CD4-positive, alpha-beta T cell treated with Interleukin-1 beta for 1 hour (primary cell): ENCODE measurements around the gene ORC4.

Experiments used
- DNase-seq, 2 donors: peaks; one replicate each; pipeline ENCODE4 v3.0.0-alpha.2; 2020 to 2022

Gene ORC4

DNA sequence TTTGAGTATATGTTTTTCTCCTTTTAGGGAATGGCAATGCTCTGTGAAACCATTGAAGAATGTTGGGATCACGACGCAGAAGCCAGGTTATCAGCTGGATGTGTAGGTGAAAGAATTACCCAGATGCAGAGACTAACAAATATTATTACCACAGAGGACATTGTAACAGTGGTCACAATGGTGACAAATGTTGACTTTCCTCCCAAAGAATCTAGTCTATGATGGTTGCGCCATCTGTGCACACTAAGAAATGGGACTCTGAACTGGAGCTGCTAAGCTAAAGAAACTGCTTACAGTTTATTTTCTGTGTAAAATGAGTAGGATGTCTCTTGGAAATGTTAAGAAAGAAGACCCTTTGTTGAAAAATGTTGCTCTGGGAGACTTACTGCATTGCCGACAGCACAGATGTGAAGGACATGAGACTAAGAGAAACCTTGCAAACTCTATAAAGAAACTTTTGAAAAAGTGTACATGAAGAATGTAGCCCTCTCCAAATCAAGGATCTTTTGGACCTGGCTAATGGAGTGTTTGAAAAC, 93.4 kb downstream of the ORC4 start:
- DNase-seq = no peak

DNA sequence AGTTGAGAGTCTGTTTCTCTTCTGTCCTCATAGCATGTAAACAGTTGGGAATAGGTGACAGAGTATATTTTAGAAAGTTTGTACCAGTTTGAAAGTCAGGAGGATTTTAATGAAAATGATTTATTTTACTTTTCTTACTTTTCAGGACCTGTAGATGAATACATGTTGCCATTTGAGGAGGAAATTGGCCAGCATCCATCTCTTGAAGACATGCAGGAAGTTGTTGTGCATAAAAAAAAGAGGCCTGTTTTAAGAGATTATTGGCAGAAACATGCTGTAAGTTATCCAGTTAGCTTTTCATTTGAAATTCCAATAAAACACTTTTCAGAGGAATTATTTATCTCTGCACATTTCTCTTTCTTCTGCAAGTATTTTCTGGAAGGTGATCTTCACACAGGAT, 94.7 kb downstream of the ORC4 start:
- DNase-seq = no peak

DNA sequence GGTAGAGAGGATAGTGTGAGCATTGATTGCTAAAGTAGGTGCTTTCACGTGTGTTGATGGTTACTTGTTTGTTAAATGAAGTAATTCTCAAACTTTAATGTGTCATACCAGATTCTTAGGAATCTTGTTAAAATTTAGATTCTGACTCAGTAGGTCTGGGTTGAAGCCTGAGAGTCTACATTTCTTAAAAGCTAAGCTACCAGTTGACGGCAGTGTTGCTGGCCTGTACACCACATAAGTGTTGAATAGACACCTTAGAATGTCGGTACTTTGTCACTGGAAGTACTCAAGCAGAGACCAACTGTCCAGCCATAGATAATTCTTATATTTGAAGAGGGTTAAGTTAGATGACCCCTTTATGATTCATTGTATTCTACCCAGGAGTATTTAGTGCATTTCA, 95.9 kb downstream of the ORC4 start:
- DNase-seq = no peak

DNA sequence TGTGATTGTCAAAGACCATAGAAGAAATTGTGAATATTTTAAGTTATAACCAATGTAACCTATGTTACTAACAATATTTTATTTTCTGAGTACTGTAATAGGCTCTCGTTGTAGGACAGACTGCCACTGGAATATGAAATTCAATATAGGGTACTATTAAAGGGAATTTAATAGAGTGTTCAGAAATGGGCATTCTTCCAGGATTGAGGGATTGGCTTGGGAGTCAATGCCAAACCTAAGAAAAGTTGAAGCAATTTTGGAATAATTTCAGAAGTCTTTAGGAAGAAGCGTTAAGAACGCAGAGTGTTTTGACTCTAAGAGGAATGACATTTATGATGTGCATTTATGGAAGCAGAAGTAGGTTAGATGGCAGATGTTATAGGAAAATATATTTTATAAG, 96.7 kb downstream of the ORC4 start:
- DNase-seq = no peak

DNA sequence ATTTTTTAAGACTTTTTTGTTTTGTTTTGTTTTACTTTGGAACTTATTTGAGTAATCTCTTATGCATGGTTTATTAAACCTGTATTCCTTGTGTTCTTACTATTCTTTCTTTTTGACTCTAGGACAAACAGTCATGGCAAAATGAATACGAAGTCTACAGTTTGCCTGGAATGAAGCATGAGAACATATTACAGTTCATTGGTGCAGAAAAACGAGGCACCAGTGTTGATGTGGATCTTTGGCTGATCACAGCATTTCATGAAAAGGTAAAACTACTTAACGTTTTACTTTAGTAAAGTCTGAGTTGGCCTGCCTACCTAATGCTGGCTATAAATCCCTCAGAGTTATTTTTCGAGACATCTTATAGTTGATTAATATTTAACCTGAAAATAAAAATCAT, 103.4 kb downstream of the ORC4 start:
- no peak for DNase-seq

DNA sequence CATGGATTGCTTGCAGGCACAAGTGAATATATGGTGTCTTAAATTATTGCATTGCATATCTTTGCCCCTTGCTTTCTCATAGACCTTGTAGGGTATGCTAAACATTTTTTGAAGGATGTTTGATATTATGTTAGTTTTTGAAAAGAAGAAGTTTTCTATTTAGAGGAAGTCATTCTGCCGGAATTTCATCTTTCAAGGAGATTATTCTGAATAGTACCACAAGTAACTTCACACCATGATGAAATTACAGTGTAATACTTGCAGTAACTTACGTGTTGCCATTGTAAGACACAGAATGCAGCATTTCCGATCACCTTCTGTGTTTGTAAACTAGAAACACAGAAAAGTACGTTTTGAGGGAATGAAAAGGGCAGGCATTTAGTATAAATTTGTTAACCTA, 103.8 kb downstream of the ORC4 start:
- DNase-seq = no peak

DNA sequence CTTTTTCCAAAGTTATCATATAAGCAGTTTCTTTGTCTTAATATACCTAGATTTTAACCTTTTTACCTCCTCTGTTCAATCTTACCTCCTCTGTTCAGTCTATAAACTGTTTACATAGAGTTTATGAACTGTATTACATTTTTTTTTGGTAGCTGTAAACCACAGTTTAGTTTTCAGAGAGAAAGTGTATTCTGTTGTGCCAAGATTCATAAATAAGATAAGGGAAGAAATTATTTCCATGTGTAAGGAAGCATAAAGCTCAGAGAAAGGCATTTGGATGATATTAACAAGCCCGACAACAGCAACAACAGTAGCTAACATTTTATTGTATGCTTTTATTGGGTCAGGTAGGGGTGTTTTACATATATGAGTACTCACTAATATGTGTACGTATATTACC, 104.5 kb downstream of the ORC4 start:
- DNase-seq = no peak

DNA sequence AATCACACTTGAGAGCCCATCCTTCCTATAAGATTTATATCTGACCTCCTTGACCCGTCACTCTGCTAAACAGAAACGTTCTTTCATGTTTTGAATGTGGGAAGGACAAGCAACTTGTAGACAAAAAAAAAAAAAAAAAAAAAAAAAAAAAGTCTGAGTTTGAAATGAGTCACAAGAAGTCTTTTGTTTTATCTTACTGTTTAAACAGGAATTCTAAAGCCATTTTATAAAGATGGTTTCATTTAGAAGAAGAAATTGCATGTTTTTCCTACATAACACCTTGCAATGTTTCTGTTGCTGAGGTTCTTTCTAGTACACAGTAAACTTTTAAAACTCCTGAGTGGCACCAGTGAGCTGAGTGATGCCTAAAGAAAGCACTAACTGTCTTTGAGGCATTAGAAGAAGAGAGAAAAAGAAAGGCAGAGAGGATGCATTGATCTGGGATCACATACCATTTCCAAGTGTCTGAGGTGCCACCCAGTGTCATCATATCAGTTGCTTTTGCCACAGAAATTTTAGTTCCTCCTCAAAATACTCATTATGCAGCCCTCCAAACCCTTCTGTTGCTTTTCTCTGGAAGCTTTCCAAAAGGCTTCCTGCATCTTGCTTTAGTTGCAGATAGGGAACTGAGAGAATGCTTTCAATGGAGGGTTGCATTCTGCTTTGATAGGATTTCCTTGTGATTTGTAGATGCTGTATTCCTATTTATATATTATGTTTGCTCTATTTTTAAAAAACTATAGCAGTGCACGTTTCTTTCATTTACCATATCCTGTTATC, 106.6 kb downstream of the ORC4 start:
- no peak for DNase-seq

DNA sequence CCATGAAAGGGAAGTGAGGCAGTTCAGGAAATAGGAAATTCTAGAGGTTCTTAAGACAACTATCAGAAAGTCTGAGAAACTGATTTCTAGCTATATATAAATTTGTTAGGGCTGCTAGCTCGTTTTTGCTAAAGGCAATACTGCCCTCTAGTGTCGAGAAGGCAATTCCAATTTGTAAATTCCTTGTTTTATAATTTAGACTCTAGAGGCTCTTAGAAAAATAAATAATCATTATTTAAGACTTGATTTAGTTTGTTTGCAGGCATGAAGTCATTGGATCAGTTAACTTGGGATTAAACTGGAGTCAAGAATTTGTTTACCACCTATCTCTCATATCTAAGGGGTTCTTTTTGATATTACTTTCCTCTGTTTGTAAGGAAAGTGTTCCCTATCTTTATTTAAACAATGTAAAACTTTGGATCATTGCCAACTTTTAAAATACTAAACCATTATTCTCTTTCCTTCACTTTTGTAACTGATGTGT, 109.5 kb downstream of the ORC4 start:
- DNase-seq = peak; percentile 1 to 64

DNA sequence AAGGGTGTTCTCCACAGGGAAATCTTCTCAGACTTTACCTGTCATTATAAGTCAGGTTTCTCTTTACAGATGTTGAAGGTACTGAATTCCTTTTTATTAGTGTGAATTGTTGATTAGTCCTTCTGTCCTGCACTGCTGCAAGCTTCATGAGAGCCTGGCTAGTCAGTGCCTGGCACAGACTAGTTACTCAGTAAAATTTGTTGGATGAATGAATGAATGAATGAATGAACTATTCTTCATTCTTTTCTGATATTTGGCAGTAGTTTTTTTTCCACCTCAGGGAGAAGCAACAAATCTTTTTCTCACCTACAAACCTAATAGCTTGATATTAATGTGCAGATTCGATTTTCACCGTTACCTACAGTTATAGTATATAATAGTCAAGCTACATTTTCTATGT, 111.4 kb downstream of the ORC4 start:
- DNase-seq = no peak

DNA sequence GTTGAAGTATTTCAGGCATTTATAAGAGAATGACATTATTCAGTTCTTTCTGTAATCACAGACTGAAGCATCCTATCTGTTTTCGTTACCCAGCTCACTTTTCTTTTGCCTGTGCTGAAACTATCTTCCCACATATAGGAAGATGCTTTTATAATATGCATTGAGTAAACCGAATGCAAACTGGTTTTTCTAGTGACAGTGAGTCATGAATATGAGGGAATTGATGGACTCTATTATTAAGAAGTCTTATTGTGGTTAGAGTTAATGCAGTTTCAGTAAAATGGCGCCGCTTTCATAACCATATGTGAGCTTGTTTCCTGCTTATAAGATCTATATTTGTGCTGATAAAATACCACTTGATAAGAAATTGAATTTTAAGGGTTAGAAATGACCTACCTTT, 116.5 kb downstream of the ORC4 start:
- no peak for DNase-seq

DNA sequence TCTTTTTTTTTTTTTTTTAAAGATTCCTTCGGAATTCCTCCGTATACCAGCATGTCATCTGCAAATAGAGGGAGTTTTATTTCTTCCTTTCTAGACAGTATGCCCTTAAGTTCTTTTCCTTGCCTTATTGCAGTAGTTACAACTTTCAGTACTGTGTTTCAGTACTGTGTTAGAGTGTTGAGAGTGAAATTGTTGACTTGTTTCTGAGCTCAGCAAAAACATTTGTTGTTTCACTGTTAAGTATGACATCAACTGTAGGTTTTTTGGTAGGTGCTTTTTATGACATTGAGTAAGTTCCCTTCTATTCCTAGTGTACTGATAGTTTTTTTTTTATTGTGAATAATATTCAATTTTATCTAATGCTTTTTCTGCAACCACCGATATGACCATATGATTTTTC, 131.9 kb downstream of the ORC4 start:
- no peak for DNase-seq

DNA sequence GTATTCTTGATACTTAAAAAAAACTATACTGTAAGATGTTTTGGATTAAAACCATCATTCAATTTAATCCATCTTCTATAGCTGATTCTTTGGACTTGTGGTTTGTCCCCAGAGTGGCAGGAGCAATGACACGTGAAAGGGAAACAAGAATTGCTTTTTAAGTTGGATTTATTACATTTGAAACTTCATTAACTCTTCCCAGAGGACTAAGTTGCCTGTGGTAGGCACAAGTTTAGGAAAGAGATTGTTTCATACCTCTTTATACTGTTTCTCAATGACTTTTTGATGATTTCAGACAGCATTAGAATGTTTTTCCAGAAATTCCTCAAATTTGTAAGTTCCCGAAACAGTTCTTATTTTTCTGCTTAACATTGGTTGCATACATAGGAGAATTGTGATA, 134.4 kb downstream of the ORC4 start:
- no peak for DNase-seq

DNA sequence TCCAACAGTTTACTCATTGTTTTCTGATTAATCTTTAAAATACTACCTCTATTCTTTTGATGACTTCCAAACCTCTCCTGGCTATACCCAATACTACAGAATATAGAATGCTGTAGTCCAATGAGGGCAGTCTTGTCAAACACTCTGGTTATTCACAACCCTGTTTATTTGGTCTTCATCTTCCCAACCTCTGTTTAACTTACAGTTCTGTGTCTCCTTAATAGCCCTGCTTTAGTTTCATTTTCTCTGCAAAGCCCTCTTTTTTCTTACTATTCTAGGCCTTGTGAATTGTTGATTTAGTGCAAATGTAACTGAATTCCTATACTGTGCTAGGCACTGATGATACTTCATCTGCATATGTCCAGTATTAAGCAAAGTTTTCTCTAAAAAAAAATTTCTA, 135.7 kb downstream of the ORC4 start:
- DNase-seq = no peak

DNA sequence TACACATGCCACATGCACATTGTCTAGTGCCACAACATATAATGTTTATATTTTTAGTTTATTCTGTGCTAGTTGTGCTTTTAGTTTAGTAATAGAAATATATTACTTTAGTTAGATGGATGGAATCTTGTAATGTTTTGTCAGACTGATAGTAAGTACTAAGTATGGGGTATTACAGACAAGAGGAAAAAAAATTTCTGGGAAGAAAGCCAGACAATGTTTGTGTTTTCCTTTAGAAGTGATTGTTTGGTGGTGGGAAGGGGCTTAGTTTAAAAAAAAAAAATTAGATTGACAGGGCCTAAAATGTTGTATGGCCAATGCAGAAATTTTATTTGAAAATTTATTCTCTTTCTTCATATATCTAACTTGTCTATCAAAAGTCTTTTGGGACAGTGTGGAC, 137.9 kb downstream of the ORC4 start:
- DNase-seq = no peak
